Colonic mucosa (tissue), 4 donors: ENCODE results near the gene MEAF6. TPM values are rescaled to one million over a fixed set of nuclear protein-coding genes. Genes with fewer than 3 reads are reported as not detected.
"Not testable (repeated sequence)": the region's sequence is repeated elsewhere in the genome, so short reads cannot be mapped to it uniquely, and the experiment has no call there.

Experiments used
- DNase-seq: peaks from one replicate; pipeline ENCODE4 v3.0.0-alpha.2; 2020
- H3K27ac ChIP-seq: fragments of 200-600 bp; one replicate; pipeline ENCODE4 v1.8.0; 2021
- H3K27me3 ChIP-seq: fragments of 200-600 bp; one replicate; pipeline ENCODE4 v1.8.0; 2021
- H3K36me3 ChIP-seq: fragments of 200-600 bp; one replicate; pipeline ENCODE4 v1.8.0; 2021
- H3K4me1 ChIP-seq: fragments of 200-600 bp; one replicate; pipeline ENCODE4 v1.8.0; 2021; ENCODE audit warnings: mild to moderate bottlenecking
- H3K4me3 ChIP-seq: fragments of 200-600 bp; one replicate; pipeline ENCODE4 v1.8.0; 2021
- H3K9ac ChIP-seq, 2 donors: one replicate each; pipeline ENCODE4 v1.7.0; 2013; ENCODE audit warnings: control low read depth in 2 of 2, low read depth in 2 of 2, low read length in 2 of 2
- H3K9me3 ChIP-seq: fragments of 200-600 bp; one replicate; pipeline ENCODE4 v1.8.0; 2021
- CTCF ChIP-seq: fragments of 200-600 bp; IDR thresholded peaks from one replicate; pipeline ENCODE4 v1.8.0; 2022; ENCODE audit warnings: antibody characterized with exemption, mild to moderate bottlenecking
- intact Hi-C: fragments of 100-400 bp; cut with DNase I; formaldehyde crosslinking; loops from one replicate; pipeline ENCODE4 v1.14.1; 2022
- total RNA-seq, 2 donors: library from RNA; stranded (reverse); fragmentation: NEBNext Ultra II Directional in 1 of 2; extraction: Animal tissue kit (Norgen Biotek cat#: 25700) in 1 of 2; gene quantifications; one replicate each; pipeline ENCODE4 v1.2.1, GENCODE V29; 2021
- donor health status: healthy.
- donor health status: DM: no; HTN: no; CAD: no.
- donor health status: DM: no; HTN: no; CAD: no.

The MEAF6 gene
- total RNA-seq: 10 to 100 TPM; 32.9 to 40.6 TPM

GRCh38 chr1:37514350-37515184 lies at the start of gene MEAF6:
TSS of gene MEAF6 (minus strand) at chr1:37514766. CDS start at chr1:37514746, 20 bp downstream.
- DNase-seq: peak; percentile 83
- peak within 1 kb of the TSS; percentile 77 to 96 for H3K9ac ChIP-seq
- no peaks in the 10 kb centered on the region for H3K36me3 ChIP-seq
- H3K27ac ChIP-seq: peak within 1 kb of the TSS; percentile 98
- peak within 1 kb of the TSS; percentile 75 for H3K4me3 ChIP-seq
- H3K4me1 ChIP-seq: peaks cover 6% of the 10 kb centered on the region
- no peaks in the 10 kb centered on the region for H3K27me3 ChIP-seq
- intact Hi-C loops: no loop called here
- H3K9me3 ChIP-seq: no peaks in the 10 kb centered on the region
- TF ChIP-seq CTCF: peak; percentile 44

GRCh38 chr1:37562984-37563383 lies 48.4 kb upstream of the MEAF6 start:
- intact Hi-C loops: no loop called here
- Histone ChIP-seq H3K27ac (no peak overlapping the region), H3K4me1 (peaks cover 3% of the 10 kb centered on the region), H3K36me3 (peaks cover 15% of the 10 kb centered on the region), H3K9ac (no peak overlapping the region), H3K4me3 (no peak overlapping the region), H3K9me3 (no peaks in the 10 kb centered on the region), H3K27me3 (no peaks in the 10 kb centered on the region)
- TF ChIP-seq CTCF: no peak
- no peak for DNase-seq

- no peak overlapping the region for H3K4me3 ChIP-seq
- H3K27me3 ChIP-seq: no peaks in the 10 kb centered on the region
- peaks cover 3% of the 10 kb centered on the region for H3K4me1 ChIP-seq
- no peak overlapping the region for H3K27ac ChIP-seq
- H3K9ac ChIP-seq: no peak overlapping the region
- peak; percentile 25 for DNase-seq
- H3K36me3 ChIP-seq: peaks cover 6% of the 10 kb centered on the region
- intact Hi-C loops: no loop called here
- peak; percentile 32 for TF ChIP-seq CTCF
- no peaks in the 10 kb centered on the region for H3K9me3 ChIP-seq
These were observed 46.9 kb upstream of the MEAF6 start for GRCh38 chr1:37561133-37562132.

- no peak overlapping the region for H3K4me3 ChIP-seq
- no peaks in the 10 kb centered on the region for H3K27me3 ChIP-seq
- no peak overlapping the region for H3K9ac ChIP-seq
- intact Hi-C loops: no loop called here
- H3K4me1 ChIP-seq: peaks cover 3% of the 10 kb centered on the region
- peaks cover 6% of the 10 kb centered on the region for H3K36me3 ChIP-seq
- TF ChIP-seq CTCF: no peak
- DNase-seq: no peak
- no peak overlapping the region for H3K27ac ChIP-seq
- no peaks in the 10 kb centered on the region for H3K9me3 ChIP-seq
These were observed 46.0 kb upstream of the MEAF6 start for GRCh38 chr1:37560401-37561132.

- not testable (repeated sequence) for H3K9ac ChIP-seq, H3K27me3 ChIP-seq, H3K4me3 ChIP-seq, H3K27ac ChIP-seq, H3K4me1 ChIP-seq, H3K9me3 ChIP-seq, H3K36me3 ChIP-seq, DNase-seq
- intact Hi-C loops: loop anchor here (5.0 kb wide), 2 partner anchors 37 to 122 kb away; partner anchors contain the start of gene GNL2
These were observed 45.4 kb upstream of the MEAF6 start for GRCh38 chr1:37559957-37560379.
